ENCODE measurements around the gene CRABP1.

DNA sequence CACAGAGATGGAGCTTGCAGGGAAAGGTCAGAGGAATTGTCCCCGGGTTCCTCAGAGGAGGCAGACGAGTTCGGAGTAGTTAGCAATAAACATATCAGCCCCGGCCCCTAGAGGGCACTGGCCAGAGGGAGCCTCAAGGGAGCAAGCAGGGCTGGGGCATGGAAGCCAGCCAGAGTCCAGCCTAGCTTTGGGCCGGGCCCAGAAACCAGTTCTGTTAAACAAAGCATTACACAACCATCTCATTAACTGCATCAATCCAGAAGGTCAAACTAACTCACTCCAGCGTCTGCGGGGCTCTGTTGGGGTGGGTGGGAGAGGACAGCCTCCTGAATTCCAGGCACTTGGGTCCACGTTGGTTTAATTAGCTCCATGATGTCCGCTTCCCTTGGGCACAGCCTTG lies 56.8 kb downstream of the CRABP1 start:
- TF ChIP-seq FOXA1 (IDR thresholded peaks at IDR 0.05): no peak
- TF ChIP-seq SUZ12 (IDR thresholded peaks at IDR 0.05): no peak
- TF ChIP-seq SP1 (IDR thresholded peaks at IDR 0.05): no peak
- TF ChIP-seq ELF4 (IDR thresholded peaks at IDR 0.05): no peak
- no peak for TF ChIP-seq FOXM1 (IDR thresholded peaks at IDR 0.05; ENCODE audit: borderline replicate concordance)
- TF ChIP-seq TARDBP (IDR thresholded peaks at IDR 0.05): no peak
- TF ChIP-seq HDGF (IDR thresholded peaks at IDR 0.05; ENCODE audit: borderline replicate concordance): no peak
- no peak for TF ChIP-seq NFRKB (IDR thresholded peaks at IDR 0.05)
- no peak for TF ChIP-seq BHLHE40 (IDR thresholded peaks at IDR 0.05; ENCODE audit: borderline replicate concordance)
